Measurements from ENCODE around the gene PRPS2.
A peak's percentile ranks its signal among the peaks of the same experiment; 100 is the strongest.

Gene PRPS2

GRCh38 chrX:12790885-12791256 is 341 bp upstream of the PRPS2 start:
- TF ChIP-seq, protein P1, sequence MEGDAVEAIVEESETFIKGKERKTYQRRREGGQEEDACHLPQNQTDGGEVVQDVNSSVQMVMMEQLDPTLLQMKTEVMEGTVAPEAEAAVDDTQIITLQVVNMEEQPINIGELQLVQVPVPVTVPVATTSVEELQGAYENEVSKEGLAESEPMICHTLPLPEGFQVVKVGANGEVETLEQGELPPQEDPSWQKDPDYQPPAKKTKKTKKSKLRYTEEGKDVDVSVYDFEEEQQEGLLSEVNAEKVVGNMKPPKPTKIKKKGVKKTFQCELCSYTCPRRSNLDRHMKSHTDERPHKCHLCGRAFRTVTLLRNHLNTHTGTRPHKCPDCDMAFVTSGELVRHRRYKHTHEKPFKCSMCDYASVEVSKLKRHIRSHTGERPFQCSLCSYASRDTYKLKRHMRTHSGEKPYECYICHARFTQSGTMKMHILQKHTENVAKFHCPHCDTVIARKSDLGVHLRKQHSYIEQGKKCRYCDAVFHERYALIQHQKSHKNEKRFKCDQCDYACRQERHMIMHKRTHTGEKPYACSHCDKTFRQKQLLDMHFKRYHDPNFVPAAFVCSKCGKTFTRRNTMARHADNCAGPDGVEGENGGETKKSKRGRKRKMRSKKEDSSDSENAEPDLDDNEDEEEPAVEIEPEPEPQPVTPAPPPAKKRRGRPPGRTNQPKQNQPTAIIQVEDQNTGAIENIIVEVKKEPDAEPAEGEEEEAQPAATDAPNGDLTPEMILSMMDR (IDR thresholded peaks at IDR 0.05): no peak
- peak overlapping the region in 1 of 2 donors; percentile 57 for H3K27ac ChIP-seq
- peak overlapping the region; percentile 84 for H3K4me3 ChIP-seq
- DNase-seq (ENCODE audit: low spot score): no peak

- no peak overlapping the region for H3K27ac ChIP-seq
- TF ChIP-seq, protein P1 (IDR thresholded peaks at IDR 0.05): no peak
- no peak overlapping the region for H3K4me3 ChIP-seq
- no peak for DNase-seq (ENCODE audit: low spot score)
Measured at GRCh38 chrX:12792711-12793110, 1.5 kb downstream of the PRPS2 start.

DNA sequence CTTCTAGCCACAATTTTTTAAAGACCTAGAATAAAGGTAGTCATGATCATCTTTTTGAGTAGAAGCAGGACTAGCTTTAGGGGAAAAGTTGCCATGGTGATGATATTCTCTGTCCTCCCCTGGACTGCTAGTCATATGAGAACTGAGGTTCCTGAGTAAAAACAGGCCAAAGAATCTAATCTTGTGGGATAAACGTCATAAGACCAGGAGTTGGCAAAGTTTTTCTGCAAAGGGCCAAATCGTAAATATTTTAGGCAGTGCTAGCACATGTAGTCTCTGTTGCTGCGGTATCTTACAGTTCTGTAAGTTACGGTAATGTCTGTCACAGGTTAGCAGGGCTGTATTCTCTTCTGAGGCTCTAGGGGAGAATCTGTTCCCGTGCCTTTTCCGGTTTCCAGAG is 3.4 kb downstream of the PRPS2 start:
- H3K4me3 ChIP-seq: no peak overlapping the region
- TF ChIP-seq, protein P1 (IDR thresholded peaks at IDR 0.05): no peak
- no peak overlapping the region for H3K27ac ChIP-seq
- DNase-seq (ENCODE audit: low spot score): no peak

DNA sequence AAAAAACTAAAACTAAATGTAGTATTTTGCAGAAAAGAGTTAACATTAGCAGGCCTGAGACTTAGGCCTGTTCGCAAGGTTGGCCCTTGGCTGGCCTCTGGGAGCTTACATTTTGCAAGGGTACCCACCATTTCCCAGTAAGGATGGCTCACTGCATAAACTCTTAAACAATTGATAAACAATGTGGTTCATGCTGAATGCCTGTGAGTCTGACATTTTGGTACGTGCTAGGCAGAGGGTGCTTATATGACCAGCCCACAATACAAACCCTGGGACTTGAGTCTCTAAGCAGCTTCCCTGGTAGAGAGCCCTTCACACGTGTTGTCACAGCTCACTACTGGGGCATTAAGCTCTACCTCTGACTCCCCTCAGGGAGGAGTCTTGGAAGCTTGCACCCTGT is 7.4 kb downstream of the PRPS2 start:
- no peak for DNase-seq (ENCODE audit: low spot score)
- Histone ChIP-seq H3K4me3 (no peak overlapping the region), H3K27ac (no peak overlapping the region)
- TF ChIP-seq, protein P1 (IDR thresholded peaks at IDR 0.05): no peak

- TF ChIP-seq, protein P1 (IDR thresholded peaks at IDR 0.05): no peak
- no peak for DNase-seq (ENCODE audit: low spot score)
- Histone ChIP-seq H3K4me3 (no peak overlapping the region), H3K27ac (no peak overlapping the region)
Measured at GRCh38 chrX:12799118-12799517, 7.9 kb downstream of the PRPS2 start.

DNA sequence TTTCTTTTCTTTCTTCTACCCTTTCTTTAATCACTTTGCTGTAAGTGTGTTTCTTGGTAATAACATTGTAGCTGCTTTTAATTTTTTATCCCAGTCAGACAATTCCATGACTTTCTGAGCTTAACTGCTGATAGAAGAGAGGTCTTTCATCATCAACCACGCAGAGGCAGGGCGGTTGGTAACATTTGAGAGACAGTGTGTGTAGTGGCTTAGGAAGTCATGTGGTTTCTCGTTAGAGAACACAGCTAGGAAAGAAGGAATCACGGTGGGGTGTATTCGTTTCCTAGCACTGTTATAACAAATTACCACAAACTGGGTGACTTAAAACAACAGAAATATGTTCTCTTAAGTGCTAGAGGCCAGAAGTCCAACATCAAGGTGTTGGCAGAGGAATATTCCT is 11.5 kb downstream of the PRPS2 start:
- Histone ChIP-seq H3K4me3 (no peak overlapping the region), H3K27ac (no peak overlapping the region)
- DNase-seq (ENCODE audit: low spot score): no peak
- TF ChIP-seq, protein P1 (IDR thresholded peaks at IDR 0.05): no peak

DNA sequence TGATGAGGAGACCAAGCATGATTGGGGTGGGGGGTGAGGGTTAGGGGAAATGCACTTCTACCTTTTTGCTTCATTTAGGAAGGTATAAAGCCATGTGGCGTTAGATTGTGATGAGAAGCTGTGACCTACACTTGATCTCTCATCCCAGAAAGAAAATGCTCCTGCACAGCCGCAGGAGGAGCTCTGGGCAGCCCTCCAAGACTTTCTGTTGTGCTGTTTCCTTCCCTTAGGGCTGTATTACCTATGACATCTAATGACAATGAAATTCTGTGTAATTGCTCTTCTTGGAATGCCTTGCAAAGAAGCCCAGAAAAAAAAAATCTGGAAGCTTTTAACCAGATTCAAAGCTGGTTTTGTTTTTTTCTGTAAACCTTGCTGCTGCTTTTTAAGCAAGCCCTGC is 13.4 kb downstream of the PRPS2 start:
- no peak for DNase-seq (ENCODE audit: low spot score)
- TF ChIP-seq, protein P1 (IDR thresholded peaks at IDR 0.05): no peak
- Histone ChIP-seq H3K4me3 (no peak overlapping the region), H3K27ac (no peak overlapping the region)

Data from coronary artery (tissue), 2 donors.